Effector CD4-positive, alpha-beta T cell (primary cell): ENCODE measurements around the gene MLLT1.
"Not testable (repeated sequence)": the region's sequence is repeated elsewhere in the genome, so short reads cannot be mapped to it uniquely, and the experiment has no call there.

ENCODE experiments used
- DNase-seq: peaks from one replicate; pipeline ENCODE4 v3.0.0-alpha.2; 2020
- total RNA-seq: gene quantifications from one replicate; lab custom pipeline; 2026; lab: John Stamatoyannopoulos, UW

MLLT1 gene, protein sequence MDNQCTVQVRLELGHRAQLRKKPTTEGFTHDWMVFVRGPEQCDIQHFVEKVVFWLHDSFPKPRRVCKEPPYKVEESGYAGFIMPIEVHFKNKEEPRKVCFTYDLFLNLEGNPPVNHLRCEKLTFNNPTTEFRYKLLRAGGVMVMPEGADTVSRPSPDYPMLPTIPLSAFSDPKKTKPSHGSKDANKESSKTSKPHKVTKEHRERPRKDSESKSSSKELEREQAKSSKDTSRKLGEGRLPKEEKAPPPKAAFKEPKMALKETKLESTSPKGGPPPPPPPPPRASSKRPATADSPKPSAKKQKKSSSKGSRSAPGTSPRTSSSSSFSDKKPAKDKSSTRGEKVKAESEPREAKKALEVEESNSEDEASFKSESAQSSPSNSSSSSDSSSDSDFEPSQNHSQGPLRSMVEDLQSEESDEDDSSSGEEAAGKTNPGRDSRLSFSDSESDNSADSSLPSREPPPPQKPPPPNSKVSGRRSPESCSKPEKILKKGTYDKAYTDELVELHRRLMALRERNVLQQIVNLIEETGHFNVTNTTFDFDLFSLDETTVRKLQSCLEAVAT
- 42.0 reads per million, percentile 64 among the genes with 10 or more reads in this experiment for total RNA-seq

DNA sequence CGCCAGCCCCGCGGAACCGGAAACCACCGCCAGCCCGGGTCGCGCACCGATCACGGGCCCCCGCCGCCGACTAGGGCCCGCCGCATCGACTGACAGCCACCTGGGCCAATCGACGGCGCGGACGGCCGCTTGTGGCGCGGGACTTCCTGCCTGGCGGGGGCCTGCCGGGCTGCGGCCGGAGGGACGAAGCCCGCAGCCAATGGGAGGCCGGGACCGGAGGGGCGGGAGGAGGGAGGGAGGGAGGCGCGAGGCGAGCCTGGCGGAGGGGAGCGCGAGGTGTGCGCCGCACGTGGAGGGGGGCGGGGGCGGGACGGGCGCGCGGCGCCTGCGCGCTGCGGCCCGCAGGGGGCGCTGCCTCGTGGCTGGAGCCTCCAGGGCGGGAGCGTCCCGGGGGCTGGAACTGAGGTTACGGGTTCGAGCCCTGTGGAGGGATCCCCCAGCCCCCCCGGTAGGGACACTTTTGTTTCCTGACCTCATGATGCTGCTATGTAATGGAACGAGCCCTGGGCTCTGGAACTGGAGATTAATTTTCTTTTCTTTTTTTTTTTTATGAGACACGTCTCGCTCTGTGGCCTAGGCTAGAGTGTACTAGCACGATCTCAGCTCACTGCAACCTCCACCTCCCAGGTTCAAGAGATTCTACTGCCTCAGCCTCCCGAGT, at the start of gene MLLT1:
MLLT1 (minus strand) TSS at position 45 of the 661 bp plus-strand sequence. CDS start 191 bp downstream, outside the sequence.
- DNase-seq: peak; percentile 90

DNA sequence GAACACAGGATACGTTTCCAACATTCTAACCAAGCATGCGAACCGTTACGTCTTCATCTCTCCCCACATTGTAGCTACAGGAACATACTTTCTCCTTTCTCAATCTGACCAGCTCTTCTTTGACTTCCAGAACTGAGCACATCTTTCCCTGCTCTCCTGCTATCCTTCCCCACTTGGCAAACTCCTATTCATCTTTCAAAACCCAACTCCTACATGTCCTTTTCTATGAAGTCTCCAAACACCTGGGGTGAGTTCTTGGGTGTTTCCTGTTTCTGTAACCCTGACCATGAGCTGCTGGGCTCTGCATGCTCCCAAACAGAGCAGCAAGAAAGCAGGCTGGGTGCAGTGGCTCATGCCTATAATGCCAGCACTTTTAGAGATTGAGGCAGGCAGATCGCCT, 47.0 kb upstream of the MLLT1 start:
- DNase-seq: no peak

DNA sequence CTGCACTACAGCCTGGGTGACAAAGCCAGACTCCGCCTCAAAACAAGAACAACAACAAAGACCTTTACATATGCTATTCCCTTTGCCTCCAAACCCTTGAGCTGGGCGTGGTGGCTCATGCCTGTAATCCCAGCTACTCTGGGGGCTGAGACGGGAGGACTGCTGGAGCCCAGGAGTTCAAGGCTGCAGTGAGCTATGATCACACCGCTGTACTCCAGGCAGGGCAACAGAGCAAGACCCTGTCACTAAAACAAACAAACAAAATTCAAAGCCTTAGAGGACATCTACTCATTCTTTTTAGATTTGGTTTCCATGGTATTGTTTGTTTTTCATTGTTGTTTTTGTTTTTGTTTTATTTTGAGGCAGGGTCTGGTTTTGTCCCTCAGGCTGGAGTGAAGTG, 45.8 kb upstream of the MLLT1 start:
- no peak for DNase-seq

GRCh38 chr19:6324757-6325156, 45.0 kb upstream of the MLLT1 start:
- no peak for DNase-seq

- no peak for DNase-seq
Measured at GRCh38 chr19:6322284-6322683, 42.5 kb upstream of the MLLT1 start.

GRCh38 chr19:6319376-6319775, 39.6 kb upstream of the MLLT1 start:
- no peak for DNase-seq

DNA sequence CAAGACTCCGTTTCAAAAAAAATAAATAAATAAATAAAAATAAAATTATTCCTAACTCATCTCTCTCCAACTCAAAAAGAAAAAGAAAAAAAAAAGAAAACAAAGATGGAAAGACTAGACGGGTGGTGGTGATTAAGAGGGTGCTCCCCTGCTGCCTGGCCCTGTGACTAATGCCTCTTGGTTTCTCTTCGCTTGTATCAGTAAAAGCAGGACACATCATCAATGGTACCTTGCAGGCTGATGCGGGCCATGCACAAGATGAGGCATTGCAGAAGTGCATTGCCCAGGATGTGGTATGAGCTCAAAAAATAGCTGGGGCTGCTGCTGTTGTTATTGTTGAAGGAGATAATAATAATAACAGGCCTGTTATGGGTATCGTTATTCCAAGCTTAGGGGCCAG, 39.0 kb upstream of the MLLT1 start:
- no peak for DNase-seq

DNA sequence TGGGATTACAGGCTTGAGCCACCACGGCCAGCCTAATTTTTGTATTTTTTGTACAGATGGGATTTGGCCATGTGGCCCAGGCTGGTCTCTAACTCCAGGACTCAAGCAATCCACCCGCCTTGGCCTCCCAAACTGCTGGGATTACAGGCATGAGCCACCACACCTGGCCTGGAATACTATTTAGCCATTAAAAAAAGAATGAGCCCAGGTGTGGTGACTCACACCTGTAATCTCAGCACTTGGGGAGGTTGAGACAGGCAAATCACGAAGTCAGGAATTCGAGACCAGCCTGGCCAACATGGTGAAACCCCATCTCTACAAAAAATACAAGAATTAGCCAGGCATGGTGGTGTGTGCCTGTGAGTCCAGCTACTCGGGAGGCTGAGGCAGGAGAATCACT, 35.9 kb upstream of the MLLT1 start:
- not testable (repeated sequence) for DNase-seq

DNA sequence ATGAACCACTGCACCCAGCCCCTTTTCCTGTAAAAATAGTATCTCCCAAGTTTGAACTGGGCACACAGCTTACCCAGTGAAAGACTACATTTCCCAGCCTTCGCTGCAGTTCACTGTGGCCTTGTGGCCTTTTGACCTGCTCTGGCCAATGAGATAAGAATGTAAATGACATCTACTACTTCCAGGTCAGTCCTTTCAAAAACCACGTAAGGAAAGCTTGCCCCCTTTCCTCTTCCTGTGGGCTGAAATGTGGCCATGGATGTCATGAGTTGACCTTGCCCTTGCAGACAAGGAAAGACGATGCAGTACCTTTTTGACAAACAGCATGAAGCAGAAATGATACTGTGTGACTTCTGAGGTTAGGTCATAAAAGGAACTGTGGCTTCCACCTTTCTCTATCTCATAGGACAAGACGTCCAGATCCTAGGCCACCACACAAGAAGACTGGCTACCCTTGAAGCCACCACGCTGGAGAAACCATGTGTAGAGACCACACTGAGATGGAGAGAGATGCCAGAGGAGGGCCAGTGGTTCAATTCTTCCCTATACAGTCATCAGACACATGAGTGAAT, 33.7 kb upstream of the MLLT1 start:
- DNase-seq: no peak

- DNase-seq: no peak
Measured at GRCh38 chr19:6312018-6312417, 32.2 kb upstream of the MLLT1 start.

DNA sequence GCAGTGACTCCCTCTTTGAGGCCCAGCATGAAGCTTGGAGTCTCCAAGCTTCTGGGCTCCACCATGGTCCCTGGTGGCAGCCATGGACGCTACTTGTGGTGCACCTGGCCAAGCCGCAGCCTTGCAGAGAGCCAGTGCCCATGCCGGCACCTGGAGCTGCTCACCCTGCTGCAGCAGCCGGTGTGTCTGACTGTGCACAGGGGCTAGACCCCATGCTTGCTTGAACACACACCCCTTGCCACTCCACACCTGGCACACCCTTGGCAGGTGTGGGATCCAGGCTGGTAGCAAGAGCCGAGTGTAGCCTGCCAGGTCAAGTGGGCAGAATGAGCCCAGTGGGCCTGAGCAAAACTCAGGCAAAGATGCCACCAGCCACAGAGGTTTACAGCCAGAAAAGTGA, 18.6 kb upstream of the MLLT1 start:
- no peak for DNase-seq

DNA sequence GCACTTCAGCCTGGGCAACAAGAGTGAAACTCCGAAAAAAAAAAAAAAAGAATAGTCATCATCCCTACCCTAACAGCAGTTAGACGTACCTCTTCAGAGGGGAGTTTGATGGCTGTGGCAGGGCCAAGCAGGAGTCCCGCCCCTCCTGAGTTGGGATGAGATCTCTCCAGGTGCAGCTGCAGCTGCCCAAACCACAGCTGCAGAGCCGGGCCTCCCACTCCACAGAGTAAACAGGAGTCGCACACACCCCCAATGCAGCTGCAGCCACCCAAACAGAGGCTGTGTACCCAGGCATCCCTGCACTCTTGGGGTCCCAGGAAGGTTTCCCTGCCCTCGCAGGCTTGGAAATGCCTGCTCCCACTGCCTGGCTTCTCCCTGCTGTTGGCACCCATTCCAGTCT, 17.4 kb upstream of the MLLT1 start:
- no peak for DNase-seq

GRCh38 chr19:6292006-6292405, 12.2 kb upstream of the MLLT1 start:
- no peak for DNase-seq

DNA sequence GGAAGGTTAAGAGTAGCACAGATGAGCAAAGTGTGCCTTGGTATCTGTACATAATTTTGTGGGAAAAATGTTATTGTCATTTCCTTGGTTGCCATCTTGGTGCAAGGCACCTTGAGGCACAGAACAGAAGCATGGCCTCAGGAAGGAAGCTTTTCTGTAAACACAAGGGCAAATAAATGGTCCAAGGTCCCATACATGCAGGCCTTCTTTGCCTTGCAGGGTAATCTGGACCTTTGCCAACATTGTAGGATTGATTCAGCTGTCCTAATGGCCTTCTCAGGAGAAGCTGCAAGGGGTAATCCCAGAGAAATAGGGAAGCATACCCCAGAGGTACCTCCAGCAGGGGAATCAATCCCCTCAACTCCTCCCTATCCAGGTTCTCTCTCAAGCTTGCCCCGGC, 9.0 kb upstream of the MLLT1 start:
- DNase-seq: no peak

DNA sequence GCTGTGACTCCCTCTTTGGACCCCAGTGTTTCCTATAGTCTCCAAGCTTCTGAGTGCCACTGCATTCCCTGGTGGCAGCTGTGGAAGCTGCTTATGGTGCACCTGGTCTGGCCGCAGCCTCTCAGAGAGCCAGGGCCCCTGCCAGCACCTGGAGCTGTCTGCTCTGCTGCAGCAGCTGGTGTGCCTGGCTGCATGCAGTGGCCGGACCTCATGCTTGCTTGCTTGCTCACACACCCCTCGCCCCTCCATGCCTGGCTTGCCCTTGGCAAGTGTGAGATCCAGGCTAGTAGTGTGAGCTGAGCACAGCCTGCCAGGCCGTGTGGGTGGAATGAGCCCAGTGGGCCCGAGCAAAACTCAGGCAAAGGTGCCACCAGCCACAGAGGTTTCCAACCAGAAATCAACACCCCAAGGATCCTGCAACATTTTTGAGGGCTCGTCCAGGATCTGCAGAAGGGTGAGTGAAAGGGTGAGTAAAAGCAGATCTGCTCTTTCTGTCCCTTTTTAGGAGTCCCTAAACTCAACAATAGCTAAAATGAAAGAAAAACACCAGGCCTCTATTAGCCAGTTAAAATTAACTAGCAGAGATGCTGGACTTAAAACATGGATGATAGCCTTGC, 7.6 kb upstream of the MLLT1 start:
- DNase-seq: no peak

DNA sequence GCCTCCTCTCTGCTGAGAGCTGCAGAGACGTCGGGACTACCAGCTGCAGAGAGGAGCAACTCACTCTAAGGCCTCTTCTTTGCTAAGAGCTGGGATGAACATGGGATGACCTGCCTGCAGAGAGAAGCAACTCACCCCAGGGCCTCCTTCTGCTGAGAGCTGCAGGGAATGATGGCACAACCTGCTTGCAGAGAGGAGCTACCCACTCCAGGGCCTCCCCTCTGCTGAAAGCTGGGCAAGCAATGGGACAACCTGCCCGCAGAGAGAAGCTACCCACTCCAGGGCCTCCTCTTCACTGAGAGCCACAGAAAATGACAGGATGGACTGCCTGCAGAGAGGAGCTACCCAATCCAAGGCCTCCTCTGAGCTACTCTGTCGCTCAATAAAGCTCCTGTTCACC, 6.9 kb upstream of the MLLT1 start:
- no peak for DNase-seq

DNA sequence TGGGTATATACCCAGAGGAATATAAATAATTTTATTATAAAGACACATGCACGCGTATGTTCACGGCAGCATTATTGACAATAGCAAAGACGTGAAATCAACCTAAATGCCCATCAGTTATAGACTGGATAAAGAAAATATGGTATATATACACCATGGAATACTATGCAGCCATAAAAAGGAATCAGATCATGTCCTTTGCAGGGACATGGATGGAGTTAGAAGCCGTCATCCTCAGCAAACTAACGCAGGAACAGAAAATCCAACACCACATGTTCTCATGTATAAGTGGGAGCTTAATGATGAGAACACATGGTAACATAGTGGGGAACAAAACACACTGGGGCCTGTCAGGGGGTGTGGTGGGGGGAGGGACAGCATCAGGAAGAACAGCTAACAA, 2.6 kb upstream of the MLLT1 start:
- not testable (repeated sequence) for DNase-seq

DNA sequence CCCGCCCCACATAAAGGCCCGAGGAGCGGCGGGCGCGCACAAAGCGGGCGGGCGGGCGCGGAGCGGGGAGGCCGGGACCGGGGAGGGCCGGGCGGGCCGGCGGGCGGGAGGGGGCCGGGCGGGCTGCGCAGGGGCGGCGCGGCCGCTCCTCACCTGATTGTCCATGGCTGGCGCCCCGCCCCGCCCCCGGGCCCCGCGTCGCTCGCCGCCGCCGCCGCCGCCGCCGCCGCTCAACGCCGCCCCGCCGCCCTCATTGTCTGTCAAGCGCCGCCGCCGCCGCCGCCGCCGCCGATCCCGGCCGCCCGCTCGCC, 200 bp downstream of the MLLT1 start:
- no peak for DNase-seq

- DNase-seq: no peak
Measured at GRCh38 chr19:6278740-6279619, 795 bp downstream of the MLLT1 start.

DNA sequence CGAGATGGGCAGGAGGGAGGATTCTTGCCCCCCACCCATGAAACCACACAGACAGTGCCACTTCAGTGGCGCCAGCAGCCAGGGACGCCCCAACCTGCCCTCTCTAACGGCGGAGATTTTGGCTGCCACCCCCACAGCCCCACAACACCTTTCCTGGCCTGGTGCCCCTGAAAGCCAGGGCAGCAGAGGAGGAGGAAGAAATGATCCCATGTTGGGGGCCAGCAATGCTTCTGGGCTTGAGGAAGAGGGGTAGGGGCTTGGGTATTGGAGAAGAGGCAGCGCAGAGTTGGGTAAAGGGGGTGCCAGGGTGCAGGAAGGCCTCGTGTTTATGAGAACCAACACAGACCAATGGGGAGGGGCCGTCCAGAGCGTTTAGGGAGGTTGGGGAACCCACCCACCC, 1.7 kb downstream of the MLLT1 start:
- no peak for DNase-seq

- DNase-seq: no peak
Measured at GRCh38 chr19:6276447-6276846, 3.3 kb downstream of the MLLT1 start.

GRCh38 chr19:6275170-6275744, 4.5 kb downstream of the MLLT1 start:
- DNase-seq: no peak
